ENCODE results near the gene CCDC85C.

The CCDC85C gene

GRCh38 chr14:99552572-99553216 lies 51.3 kb downstream of the CCDC85C start:
- no peak for DNase-seq

DNA sequence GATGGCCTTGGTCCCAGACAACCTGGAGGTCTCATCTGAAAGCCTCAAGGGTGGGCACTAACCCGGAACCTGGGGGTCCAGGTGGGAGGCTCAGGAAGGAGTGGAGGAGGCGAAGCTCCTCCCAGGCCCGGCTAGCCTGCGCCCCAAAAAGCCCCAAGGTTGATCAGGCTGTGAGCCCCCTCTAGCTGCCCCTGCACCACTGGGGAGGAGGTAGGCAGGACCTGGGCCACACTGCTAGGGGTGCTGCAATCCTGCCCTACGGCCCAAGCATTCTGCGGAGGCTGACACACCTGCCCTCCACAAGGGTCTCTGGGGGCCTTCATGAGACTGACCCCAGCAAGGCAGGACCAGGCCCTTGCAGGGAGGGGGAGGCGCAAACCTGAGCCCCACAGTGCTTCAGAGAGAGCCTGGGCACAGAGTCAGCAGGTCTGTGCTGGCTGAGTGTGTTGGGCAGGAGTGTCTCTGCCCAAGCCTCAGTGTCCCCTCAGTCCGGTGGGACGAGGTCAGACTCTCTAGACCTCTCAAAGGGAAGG lies 51.9 kb downstream of the CCDC85C start:
- DNase-seq: no peak

DNA sequence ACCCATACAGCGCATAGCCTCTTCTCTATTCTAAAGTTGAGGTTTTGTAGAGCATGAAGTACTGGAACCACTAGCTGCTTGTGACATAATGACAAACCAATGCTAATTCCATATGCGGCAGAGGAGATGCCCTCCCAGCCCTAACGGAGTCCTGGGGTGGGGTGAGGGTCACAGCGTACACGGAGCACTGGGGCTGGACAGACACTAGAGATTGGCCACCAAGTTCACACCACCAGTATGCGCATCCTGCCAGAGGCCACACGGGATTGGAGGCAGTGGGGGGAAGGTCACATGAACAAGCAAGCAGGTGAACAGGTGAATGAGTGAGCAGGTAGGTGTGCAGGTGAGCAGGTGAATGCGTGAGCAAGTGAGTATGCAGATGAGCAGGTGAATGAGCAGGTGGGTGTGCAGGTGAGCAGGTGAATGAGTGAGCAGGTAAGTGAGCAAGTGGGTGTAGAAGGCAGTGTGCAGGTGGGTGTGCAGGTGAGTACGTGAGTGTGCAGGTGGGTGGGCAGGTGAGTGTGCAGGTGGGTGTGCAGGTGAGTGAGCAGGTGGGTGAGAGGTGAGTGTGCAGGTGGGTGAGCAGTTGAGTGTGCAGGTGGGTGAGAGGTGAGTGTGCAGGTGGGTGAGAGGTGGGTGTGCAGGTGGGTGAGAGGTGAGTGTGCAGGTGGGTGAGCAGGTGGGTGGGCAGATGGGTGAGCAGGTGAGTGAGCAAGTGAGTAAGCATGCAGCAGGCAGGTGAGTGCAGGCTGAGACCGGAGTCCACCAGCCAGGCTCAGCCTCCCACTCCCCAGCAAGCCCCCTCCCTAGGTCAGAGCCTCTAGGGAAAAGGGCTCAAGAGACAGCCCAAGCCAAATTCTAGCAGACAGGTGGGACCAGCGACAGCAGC lies 52.7 kb downstream of the CCDC85C start:
- DNase-seq: no peak

- DNase-seq: no peak
Measured at GRCh38 chr14:99550387-99550992, 53.5 kb downstream of the CCDC85C start.

DNA sequence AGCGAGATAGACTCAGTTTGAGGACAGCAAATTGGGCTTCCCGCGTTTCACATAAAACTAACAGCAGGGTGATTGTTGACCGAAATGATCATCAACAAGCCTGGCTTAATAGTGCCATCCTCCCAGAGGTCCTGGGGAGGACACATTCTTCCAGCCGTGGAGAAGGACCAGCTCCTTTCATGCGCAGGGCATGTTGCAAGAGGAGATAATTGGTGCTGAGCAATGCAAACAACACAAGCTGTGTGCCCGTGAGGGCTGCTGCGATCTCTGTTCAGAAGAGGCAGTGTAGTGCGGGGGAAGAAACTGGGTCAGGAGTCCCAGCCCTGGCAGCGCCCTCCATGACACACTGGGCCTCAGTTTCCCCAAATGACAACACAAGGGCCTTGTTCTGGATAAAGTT lies 54.3 kb downstream of the CCDC85C start:
- DNase-seq: peak; percentile 55

- DNase-seq: no peak
Measured at GRCh38 chr14:99548871-99549515, 55.0 kb downstream of the CCDC85C start.

DNA sequence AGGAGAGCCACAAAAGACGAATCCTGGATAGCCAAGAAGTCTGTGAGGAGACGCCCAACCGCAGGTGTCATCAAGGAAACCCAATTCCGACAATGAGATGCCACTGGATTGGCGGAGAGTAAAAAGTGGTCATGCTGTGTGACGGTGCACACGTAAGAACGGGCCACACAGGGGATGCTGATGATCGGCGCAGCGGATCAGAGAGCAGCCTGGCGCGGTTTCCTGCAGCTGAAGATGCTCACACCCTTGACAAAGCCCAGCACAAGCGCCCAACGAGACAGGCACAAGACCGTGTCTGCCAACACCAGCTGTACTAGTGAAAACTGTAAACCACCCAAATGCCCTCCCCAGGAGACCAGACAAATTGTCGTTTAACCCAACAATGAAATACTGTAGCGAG lies 55.8 kb downstream of the CCDC85C start:
- DNase-seq: no peak

DNA sequence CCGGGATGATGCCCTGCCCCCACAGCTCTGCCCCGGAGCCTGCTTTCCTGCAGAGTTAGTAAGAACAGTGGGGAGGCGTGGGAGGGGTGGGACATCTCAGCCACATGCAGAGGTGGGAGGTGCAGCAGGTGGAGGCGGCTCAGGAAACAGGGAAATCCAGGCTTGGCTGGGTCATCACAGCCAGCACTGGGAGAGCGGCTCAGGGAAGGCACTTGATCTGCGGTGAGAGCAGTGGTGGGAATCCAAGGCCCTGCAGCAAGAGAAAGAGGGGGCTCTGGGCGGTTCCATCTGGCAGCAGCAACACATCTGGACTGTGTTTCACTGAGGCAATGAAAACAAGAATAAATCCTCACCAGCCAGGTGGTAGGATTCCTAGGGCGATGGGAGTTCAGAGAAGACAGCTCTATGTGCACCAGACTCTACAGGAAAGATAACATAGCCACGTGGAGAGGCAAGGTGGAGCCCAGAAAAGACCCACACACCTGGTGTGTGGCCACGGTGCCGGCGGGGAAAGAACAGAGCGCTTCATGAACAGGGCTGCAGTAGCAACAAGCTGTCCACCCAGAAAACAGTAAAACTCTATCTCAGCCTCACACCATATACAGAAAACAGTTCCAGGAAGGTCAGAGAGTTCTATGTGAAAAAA lies 57.6 kb downstream of the CCDC85C start:
- DNase-seq: no peak

DNA sequence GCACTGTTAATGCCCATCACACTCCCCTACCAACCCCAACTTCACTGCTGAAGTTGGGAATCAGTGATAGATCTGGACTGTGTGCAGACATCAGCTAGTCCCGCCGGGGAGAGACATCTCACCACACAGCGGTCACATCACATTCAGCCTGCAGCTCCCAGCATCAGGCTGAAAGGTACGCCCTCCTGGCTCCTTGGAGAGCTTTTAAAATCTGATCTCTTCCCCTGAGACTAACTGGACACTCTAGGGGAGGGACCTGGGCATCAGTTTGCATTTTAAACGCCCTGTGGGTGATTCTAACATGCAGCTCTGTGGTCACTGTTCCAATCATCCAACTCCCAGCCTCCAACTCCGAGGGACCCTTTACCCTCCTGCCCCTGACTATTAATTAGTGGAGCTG lies 58.4 kb downstream of the CCDC85C start:
- no peak for DNase-seq

DNA sequence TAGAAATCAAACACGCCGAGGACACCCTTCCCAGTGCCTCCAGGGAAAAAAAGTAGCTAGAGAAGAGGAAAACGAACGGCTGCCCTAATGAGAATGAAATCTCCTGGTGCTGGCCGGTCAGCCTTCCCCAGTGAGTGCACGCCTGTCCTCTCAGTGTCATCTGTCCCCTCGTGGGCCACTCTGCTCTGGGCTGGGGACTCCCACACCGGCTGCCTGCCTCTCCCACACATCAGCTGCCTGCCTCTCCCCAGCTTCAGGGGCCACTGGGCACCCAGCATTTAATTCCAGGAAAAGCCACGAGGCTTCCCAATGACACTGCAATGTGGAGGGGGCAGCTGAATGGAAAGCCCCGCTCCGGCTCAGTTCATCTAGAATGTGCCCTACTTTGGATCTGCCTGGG lies 59.0 kb downstream of the CCDC85C start:
- DNase-seq: peak; percentile 56

- no peak for DNase-seq
Measured at GRCh38 chr14:99543985-99544384, 60.0 kb downstream of the CCDC85C start.

GRCh38 chr14:99543370-99543769 lies 60.6 kb downstream of the CCDC85C start:
- no peak for DNase-seq

DNA sequence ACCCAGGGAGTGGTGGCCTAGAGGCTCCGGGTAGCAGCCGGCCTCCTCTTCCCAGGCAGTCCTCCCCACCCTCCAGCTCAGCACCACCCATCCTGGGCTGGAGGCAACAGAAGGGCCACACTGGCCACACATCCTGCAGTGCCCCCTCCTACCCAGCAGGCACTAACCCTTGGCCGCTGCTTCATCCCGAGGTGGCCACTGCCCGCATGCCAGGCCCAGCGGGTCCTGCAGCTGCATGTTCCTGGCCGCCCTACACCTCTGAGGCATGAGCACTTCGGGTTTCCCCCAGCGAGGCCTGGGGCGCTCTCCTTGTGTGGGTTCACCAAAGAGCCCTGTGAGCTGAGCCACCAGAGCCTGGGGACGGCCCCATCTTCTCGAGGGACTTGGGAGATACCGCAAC lies 61.4 kb downstream of the CCDC85C start:
- no peak for DNase-seq

GRCh38 chr14:99541677-99542470 lies 62.1 kb downstream of the CCDC85C start:
- peak; percentile 72 for DNase-seq

GRCh38 chr14:99541211-99541610 lies 62.8 kb downstream of the CCDC85C start:
- DNase-seq: no peak

DNA sequence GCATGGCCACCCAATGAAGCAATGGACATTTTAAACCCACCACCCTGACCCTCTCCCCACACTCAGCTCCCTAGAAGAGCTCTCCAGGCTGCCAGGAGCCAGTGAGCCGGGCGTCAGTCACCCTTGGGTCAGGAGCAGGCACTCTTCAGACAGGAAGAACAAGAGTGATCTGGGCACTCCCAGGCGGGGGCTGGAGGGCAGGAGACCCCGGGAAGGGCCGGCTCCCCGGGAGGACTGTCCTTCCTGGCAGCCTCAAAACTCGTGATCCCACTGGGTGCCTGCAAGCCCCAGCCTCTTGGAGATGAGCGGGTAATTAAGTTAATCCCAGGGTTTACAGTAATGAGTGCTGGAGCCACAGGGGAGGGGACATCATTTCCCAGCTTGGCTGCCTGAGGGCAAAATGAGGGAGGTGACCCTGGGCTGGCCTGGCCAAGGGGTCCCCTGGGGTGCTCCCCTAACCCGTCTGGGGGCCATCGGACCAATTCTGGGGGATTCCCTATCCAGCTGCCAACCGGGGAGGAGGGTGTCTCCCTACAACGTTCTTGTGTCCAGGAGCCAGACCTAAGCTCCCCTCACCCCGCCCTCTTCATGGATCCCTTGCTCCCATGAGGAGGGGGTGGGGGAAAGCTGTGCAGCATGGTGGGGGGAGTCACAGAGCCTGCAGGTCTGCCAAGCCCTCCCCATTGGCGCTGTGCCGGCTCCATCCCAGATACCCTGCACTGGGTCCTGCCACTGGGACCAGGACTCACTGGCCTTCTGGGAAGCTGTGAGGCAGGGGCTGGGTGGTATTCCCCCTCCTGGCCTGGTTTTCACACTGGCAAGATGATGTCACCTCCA lies 63.6 kb downstream of the CCDC85C start:
- DNase-seq: peak; percentile 55

DNA sequence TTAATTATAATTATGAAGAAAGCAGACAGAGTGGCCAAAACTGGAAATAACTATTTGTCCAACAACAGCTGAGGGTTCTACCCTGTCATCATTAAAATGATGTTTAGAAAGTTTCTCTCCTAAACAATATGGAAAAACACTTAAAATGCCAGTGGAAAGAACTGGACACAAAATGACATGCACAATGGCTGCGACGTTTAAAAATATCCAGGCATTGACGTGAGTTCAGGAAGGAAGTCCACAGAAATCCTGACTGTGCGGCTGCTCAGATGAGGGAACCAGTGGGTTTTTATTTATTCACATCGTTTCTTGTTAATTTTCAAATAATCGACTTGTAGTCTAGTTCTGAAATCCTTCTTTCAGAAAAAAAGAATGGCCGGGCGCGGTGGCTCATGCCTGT lies 64.5 kb downstream of the CCDC85C start:
- DNase-seq: no peak

GRCh38 chr14:99538733-99539132 lies 65.3 kb downstream of the CCDC85C start:
- no peak for DNase-seq

- no peak for DNase-seq
Measured at GRCh38 chr14:99538275-99538674, 65.7 kb downstream of the CCDC85C start.

DNA sequence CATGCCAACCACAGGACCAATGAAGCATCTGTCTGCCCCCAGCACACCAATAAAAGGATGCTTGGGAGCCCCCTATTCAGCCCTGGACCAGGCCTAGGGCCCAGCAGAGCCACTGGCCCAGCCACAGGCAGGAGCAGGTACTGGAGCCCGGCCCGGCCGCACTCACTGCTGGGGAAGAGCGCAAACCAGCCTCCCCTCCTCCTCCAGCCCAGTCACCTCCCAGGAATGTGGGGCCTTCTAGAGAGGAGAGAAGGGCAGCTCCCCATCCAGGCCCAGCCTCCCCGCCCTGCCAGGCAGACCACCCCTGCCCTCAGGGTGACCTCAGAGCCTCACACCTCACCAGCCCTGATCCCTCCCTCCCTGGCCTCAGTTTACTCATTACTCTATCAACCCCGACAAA lies 66.6 kb downstream of the CCDC85C start:
- DNase-seq: no peak

All from retina (tissue), 1 donor.